Mesendoderm (in vitro differentiated cells): ENCODE measurements around the gene DYRK1A.

Experiments used
- DNase-seq: peaks from one replicate; pipeline ENCODE4 v3.0.0; 2013
- H2AK5ac ChIP-seq: 2 replicates; pipeline ENCODE4 v1.6.1; 2013; ENCODE audit warnings: low read length, inconsistent platforms
- H2BK120ac ChIP-seq: 2 replicates; pipeline ENCODE4 v1.6.1; 2013; ENCODE audit warnings: low read depth, mild to moderate bottlenecking, low read length, moderate library complexity, mixed read lengths
- H2BK15ac ChIP-seq: replicated peaks from 2 replicates; pipeline ENCODE4 v1.6.1; 2013; ENCODE audit warnings: low read depth, mild to moderate bottlenecking, moderate library complexity
- H2BK5ac ChIP-seq: 2 replicates; pipeline ENCODE4 v1.6.1; 2013; ENCODE audit warnings: low read length, inconsistent platforms
- H3K18ac ChIP-seq: 2 replicates; pipeline ENCODE4 v1.6.1; 2013; ENCODE audit warnings: mild to moderate bottlenecking, low read length, mixed read lengths
- H3K23ac ChIP-seq: one replicate; pipeline ENCODE4 v1.6.1; 2013; ENCODE audit warnings: low read length
- H3K27ac ChIP-seq: 2 replicates; pipeline ENCODE4 v1.5.1; 2013; ENCODE audit warnings: low read depth, mild to moderate bottlenecking, inconsistent platforms, low read length, moderate library complexity
- H3K27me3 ChIP-seq: 2 replicates; pipeline ENCODE4 v1.6.1; 2013; ENCODE audit warnings: low read length, control low read depth, mild to moderate bottlenecking, inconsistent platforms; ENCODE audit not compliant: insufficient read depth, poor library complexity
- H3K36me3 ChIP-seq: 2 replicates; pipeline ENCODE4 v1.6.1; 2013; ENCODE audit warnings: low read length, inconsistent platforms; ENCODE audit not compliant: control insufficient read depth, insufficient read depth
- H3K4ac ChIP-seq: one replicate; pipeline ENCODE4 v1.6.1; 2013; ENCODE audit warnings: low read depth, mild to moderate bottlenecking, low read length, moderate library complexity
- H3K4me1 ChIP-seq: 2 replicates; pipeline ENCODE4 v1.6.1; 2013; ENCODE audit warnings: low read depth, low read length, inconsistent platforms; ENCODE audit not compliant: control insufficient read depth
- H3K4me2 ChIP-seq: 2 replicates; pipeline ENCODE4 v1.6.1; 2013; ENCODE audit warnings: low read length
- H3K4me3 ChIP-seq: 2 replicates; pipeline ENCODE4 v1.5.1; 2013; ENCODE audit warnings: mild to moderate bottlenecking, low read length
- H3K56ac ChIP-seq: one replicate; pipeline ENCODE4 v1.6.1; 2013; ENCODE audit warnings: low read length
- H3K79me1 ChIP-seq: 2 replicates; pipeline ENCODE4 v1.6.1; 2013; ENCODE audit warnings: low read length, inconsistent platforms
- H3K79me2 ChIP-seq: 2 replicates; pipeline ENCODE4 v1.6.1; 2013; ENCODE audit warnings: mild to moderate bottlenecking, low read length; ENCODE audit not compliant: control insufficient read depth, insufficient read depth
- H3K9ac ChIP-seq: 2 replicates; pipeline ENCODE4 v1.6.1; 2013; ENCODE audit warnings: low read length, inconsistent platforms
- H4K5ac ChIP-seq: one replicate; pipeline ENCODE4 v1.6.1; 2013; ENCODE audit warnings: low read length
- H4K8ac ChIP-seq: one replicate; pipeline ENCODE4 v1.6.1; 2013; ENCODE audit warnings: low read depth, mild to moderate bottlenecking, control low read depth, low read length, moderate library complexity
- WGBS: extraction: QIAGEN DNeasy Blood & Tissue Kit; methylation state at CpG from one replicate; pipeline ENCODE4 v1.1.7; 2013; ENCODE audit warnings: low lambda C conversion rate, missing lambda C conversion rate; ENCODE audit not compliant: insufficient coverage; ENCODE audit errors: extremely low coverage; 5-methylcytosine and 5-hydroxymethylcytosine counted together

Gene DYRK1A

GRCh38 chr21:37356706-37357105, 9.9 kb upstream of the DYRK1A start:
- H3K23ac ChIP-seq = no peak overlapping the region

GRCh38 chr21:37357691-37358090, 8.9 kb upstream of the DYRK1A start:
- Histone ChIP-seq H3K27ac (no peak overlapping the region), H3K4me3 (no peak overlapping the region), H3K9ac (no peak overlapping the region), H3K23ac (no peak overlapping the region), H3K56ac (no peak overlapping the region), H2BK120ac (no peak overlapping the region), H4K5ac (no peak overlapping the region), H3K4me1 (no peaks in the 10 kb centered on the region), H3K36me3 (no peaks in the 10 kb centered on the region), H4K8ac (no peak overlapping the region), H3K4ac (no peak overlapping the region), H2BK5ac (no peak overlapping the region), H3K4me2 (no peak overlapping the region), H3K79me2 (no peaks in the 10 kb centered on the region), H3K79me1 (no peaks in the 10 kb centered on the region), H2AK5ac (no peak overlapping the region), H3K27me3 (no peaks in the 10 kb centered on the region), H3K18ac (no peak overlapping the region), H2BK15ac (no peak overlapping the region)
- WGBS = no CpG with 5 or more reads among the region's 4 CpGs
- no peak for DNase-seq

More at GRCh38 chr21:37356706-37357105, 9.9 kb upstream of the DYRK1A start:
- Histone ChIP-seq H3K4ac (no peak overlapping the region), H3K18ac (no peak overlapping the region), H4K8ac (no peak overlapping the region), H3K4me1 (no peaks in the 10 kb centered on the region), H3K27ac (no peak overlapping the region), H2BK5ac (no peak overlapping the region), H2AK5ac (no peak overlapping the region), H3K4me2 (no peak overlapping the region), H3K79me1 (no peaks in the 10 kb centered on the region), H4K5ac (no peak overlapping the region), H2BK15ac (no peak overlapping the region), H3K4me3 (no peak overlapping the region), H3K56ac (no peak overlapping the region), H3K27me3 (no peaks in the 10 kb centered on the region), H3K79me2 (no peaks in the 10 kb centered on the region), H3K36me3 (no peaks in the 10 kb centered on the region), H2BK120ac (no peak overlapping the region), H3K9ac (no peak overlapping the region)
- WGBS = no CpG with 5 or more reads among the region's 5 CpGs
- DNase-seq = no peak

- H3K4me2 ChIP-seq = no peak overlapping the region
- no peaks in the 10 kb centered on the region for H3K4me1 ChIP-seq
- H2BK5ac ChIP-seq = no peak overlapping the region
- H3K4ac ChIP-seq = no peak overlapping the region
- H3K79me2 ChIP-seq = no peaks in the 10 kb centered on the region
- H4K5ac ChIP-seq = no peak overlapping the region
- no peaks in the 10 kb centered on the region for H3K79me1 ChIP-seq
- no peak for DNase-seq
- no peaks in the 10 kb centered on the region for H3K36me3 ChIP-seq
- H2AK5ac ChIP-seq = no peak overlapping the region
- H3K27me3 ChIP-seq = no peaks in the 10 kb centered on the region
- H3K56ac ChIP-seq = no peak overlapping the region
- no peak overlapping the region for H3K27ac ChIP-seq
- no CpG with 5 or more reads among the region's 7 CpGs for WGBS
- H3K18ac ChIP-seq = no peak overlapping the region
- no peak overlapping the region for H3K23ac ChIP-seq
- H3K4me3 ChIP-seq = no peak overlapping the region
- H2BK120ac ChIP-seq = no peak overlapping the region
- no peak overlapping the region for H4K8ac ChIP-seq
- H2BK15ac ChIP-seq = no peak overlapping the region
- H3K9ac ChIP-seq = no peak overlapping the region
Measured at GRCh38 chr21:37358397-37358796, 8.2 kb upstream of the DYRK1A start.

- no peak overlapping the region for H3K4ac ChIP-seq
- no peak overlapping the region for H3K23ac ChIP-seq
- no peak overlapping the region for H3K56ac ChIP-seq
- no peaks in the 10 kb centered on the region for H3K79me1 ChIP-seq
- H3K27ac ChIP-seq = no peak overlapping the region
- DNase-seq = no peak
- H3K4me2 ChIP-seq = no peak overlapping the region
- no peak overlapping the region for H3K9ac ChIP-seq
- H3K79me2 ChIP-seq = peaks cover 19% of the 10 kb centered on the region
- no peak overlapping the region for H3K4me3 ChIP-seq
- no CpG with 5 or more reads among the region's 1 CpG for WGBS
- no peak overlapping the region for H2BK5ac ChIP-seq
- H2BK120ac ChIP-seq = no peak overlapping the region
- no peak overlapping the region for H3K18ac ChIP-seq
- H3K36me3 ChIP-seq = no peaks in the 10 kb centered on the region
- no peak overlapping the region for H4K8ac ChIP-seq
- H3K4me1 ChIP-seq = no peaks in the 10 kb centered on the region
- H3K27me3 ChIP-seq = no peaks in the 10 kb centered on the region
- no peak overlapping the region for H2AK5ac ChIP-seq
- no peak overlapping the region for H4K5ac ChIP-seq
- no peak overlapping the region for H2BK15ac ChIP-seq
Measured at GRCh38 chr21:37363936-37364335, 2.6 kb upstream of the DYRK1A start.

- Histone ChIP-seq H4K8ac (no peak overlapping the region), H2AK5ac (no peak overlapping the region), H3K4me1 (no peaks in the 10 kb centered on the region), H4K5ac (no peak overlapping the region), H3K23ac (no peak overlapping the region), H3K4me2 (no peak overlapping the region), H3K79me1 (no peaks in the 10 kb centered on the region), H3K18ac (no peak overlapping the region), H3K27me3 (no peaks in the 10 kb centered on the region), H3K27ac (no peak overlapping the region), H3K4ac (peak overlapping the region; percentile 48), H3K56ac (peak overlapping the region; percentile 7), H2BK120ac (no peak overlapping the region), H3K36me3 (no peaks in the 10 kb centered on the region), H3K9ac (no peak overlapping the region), H3K4me3 (no peak overlapping the region), H3K79me2 (peaks cover 25% of the 10 kb centered on the region), H2BK5ac (no peak overlapping the region), H2BK15ac (no peak overlapping the region)
- WGBS = no CpG with 5 or more reads among the region's 7 CpGs
- no peak for DNase-seq
Measured at GRCh38 chr21:37364722-37365121, 1.9 kb upstream of the DYRK1A start.
